Natural killer cell (primary cell): ENCODE data around the gene UGT1A10. TPM values are rescaled to one million over a fixed set of nuclear protein-coding genes. Genes with fewer than 3 reads are reported as not detected.
"Not testable (repeated sequence)": the region's sequence is repeated elsewhere in the genome, so short reads cannot be mapped to it uniquely, and the experiment has no call there.

Source experiments
- ATAC-seq, 3 donors: fragments of 150-1000 bp in 2 of 3; fragments of 200-7000 bp in 1 of 3; cut with Tn5 transposase; 1 replicate in 1 of 3; 2 replicates in 2 of 3; pipeline ENCODE4 v1.10.0; 2021; ENCODE audit warnings: mild to moderate bottlenecking in 2 of 3, moderate library complexity in 2 of 3
- DNase-seq, 2 donors: peaks; one replicate each; pipeline versions ENCODE4 v3.0.0 to v3.0.0-alpha.2; 2013 to 2021; ENCODE audit warnings: mixed read lengths in 1 of 2
- H3K27ac ChIP-seq: one replicate; pipeline ENCODE4 v1.5.1; 2013; ENCODE audit warnings: mild to moderate bottlenecking, low read length
- H3K27me3 ChIP-seq: one replicate; pipeline ENCODE4 v1.6.1; 2013; ENCODE audit warnings: low read length; ENCODE audit not compliant: control insufficient read depth, insufficient read depth
- H3K36me3 ChIP-seq: one replicate; pipeline ENCODE4 v1.6.1; 2013; ENCODE audit warnings: low read length; ENCODE audit not compliant: control insufficient read depth, insufficient read depth
- H3K4me1 ChIP-seq: one replicate; pipeline ENCODE4 v1.6.1; 2013; ENCODE audit warnings: low read length; ENCODE audit not compliant: control insufficient read depth, insufficient read depth
- H3K4me3 ChIP-seq: one replicate; pipeline ENCODE4 v1.5.1; 2013; ENCODE audit warnings: low read length
- H3K9me3 ChIP-seq: one replicate; pipeline ENCODE4 v1.6.1; 2013; ENCODE audit warnings: low read length; ENCODE audit not compliant: control insufficient read depth, insufficient read depth
- H3K27ac Mint-ChIP-seq, 2 donors: one replicate each; pipeline ENCODE4 v1.8.0; 2022; ENCODE audit warnings: mild to moderate bottlenecking in 2 of 2, mixed read lengths in 2 of 2, moderate library complexity in 1 of 2
- H3K27me3 Mint-ChIP-seq, 2 donors: one replicate each; pipeline ENCODE4 v1.8.0; 2022; ENCODE audit warnings: low read depth in 2 of 2, mixed read lengths in 2 of 2
- H3K36me3 Mint-ChIP-seq: one replicate; pipeline ENCODE4 v1.8.0; 2022; ENCODE audit warnings: mixed read lengths
- H3K4me1 Mint-ChIP-seq, 2 donors: one replicate each; pipeline ENCODE4 v1.8.0; 2022; ENCODE audit warnings: mixed read lengths in 2 of 2
- H3K4me3 Mint-ChIP-seq: one replicate; pipeline ENCODE4 v1.8.0; 2022; ENCODE audit warnings: mild to moderate bottlenecking, moderate library complexity, mixed read lengths
- H3K9me3 Mint-ChIP-seq, 2 donors: one replicate each; pipeline ENCODE4 v1.8.0; 2022; ENCODE audit warnings: mixed read lengths in 2 of 2
- WGBS: methylation state at CpG from one replicate; pipeline ENCODE4 v1.1.7; 2013; ENCODE audit warnings: missing lambda C conversion rate; ENCODE audit not compliant: insufficient coverage; 5-methylcytosine and 5-hydroxymethylcytosine counted together
- intact Hi-C: fragments of 100-400 bp; cut with micrococcal nuclease; formaldehyde crosslinking; loops from one replicate; pipeline ENCODE4 v1.14.2; 2022
- total RNA-seq, 4 donors: library from RNA; stranded (reverse); fragments of 120-200 nt in 1 of 4; gene quantifications; one replicate each; pipeline versions ENCODE4 v1.2.3 to v1.2.4, GENCODE V29; 2013 to 2022
- TF ChIP-seq, protein P1 (sequence below): fragments of 200-600 bp; IDR thresholded peaks from one replicate; pipeline ENCODE4 v1.8.0; 2022; ENCODE audit warnings: antibody characterized with exemption

UGT1A10 gene
- total RNA-seq, 3 donors from 2014 or later (not counting 1 experiment from before 2014, with no cell fraction given): not detected

DNA sequence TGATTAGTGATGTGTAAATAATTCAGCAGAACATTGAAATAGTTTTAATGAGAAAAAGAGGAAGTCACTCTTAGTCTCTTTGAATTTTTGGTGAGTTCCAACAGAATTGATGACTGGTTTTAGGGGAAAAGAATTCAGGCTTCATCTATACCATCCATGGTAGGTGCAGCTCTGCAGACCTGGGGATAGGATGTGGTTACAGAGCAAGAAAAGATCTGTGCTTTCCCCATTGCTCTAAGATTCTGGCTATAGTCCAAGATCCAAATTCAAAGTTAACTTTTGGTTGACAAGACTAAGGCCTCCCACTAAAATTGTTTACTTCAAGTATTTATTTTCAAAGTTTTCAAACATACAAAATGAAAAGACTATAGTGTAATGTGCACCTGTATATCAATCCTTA, 3.6 kb downstream of the UGT1A10 start:
- Histone ChIP-seq H3K36me3 (no peaks in the 10 kb centered on the region), H3K4me1 (no peaks in the 10 kb centered on the region), H3K4me3 (no peak overlapping the region), H3K27me3 (no peaks in the 10 kb centered on the region), H3K27ac (no peak overlapping the region), H3K9me3 (no peaks in the 10 kb centered on the region)
- Mint-ChIP-seq H3K4me3 (no peak overlapping the region), H3K4me1 (no peaks in the 10 kb centered on the region), H3K36me3 (no peaks in the 10 kb centered on the region), H3K27me3 (peaks cover 16 to 31% of the 10 kb centered on the region in 2 donors), H3K27ac (no peak overlapping the region), H3K9me3 (no peaks in the 10 kb centered on the region)
- TF ChIP-seq, protein P1, sequence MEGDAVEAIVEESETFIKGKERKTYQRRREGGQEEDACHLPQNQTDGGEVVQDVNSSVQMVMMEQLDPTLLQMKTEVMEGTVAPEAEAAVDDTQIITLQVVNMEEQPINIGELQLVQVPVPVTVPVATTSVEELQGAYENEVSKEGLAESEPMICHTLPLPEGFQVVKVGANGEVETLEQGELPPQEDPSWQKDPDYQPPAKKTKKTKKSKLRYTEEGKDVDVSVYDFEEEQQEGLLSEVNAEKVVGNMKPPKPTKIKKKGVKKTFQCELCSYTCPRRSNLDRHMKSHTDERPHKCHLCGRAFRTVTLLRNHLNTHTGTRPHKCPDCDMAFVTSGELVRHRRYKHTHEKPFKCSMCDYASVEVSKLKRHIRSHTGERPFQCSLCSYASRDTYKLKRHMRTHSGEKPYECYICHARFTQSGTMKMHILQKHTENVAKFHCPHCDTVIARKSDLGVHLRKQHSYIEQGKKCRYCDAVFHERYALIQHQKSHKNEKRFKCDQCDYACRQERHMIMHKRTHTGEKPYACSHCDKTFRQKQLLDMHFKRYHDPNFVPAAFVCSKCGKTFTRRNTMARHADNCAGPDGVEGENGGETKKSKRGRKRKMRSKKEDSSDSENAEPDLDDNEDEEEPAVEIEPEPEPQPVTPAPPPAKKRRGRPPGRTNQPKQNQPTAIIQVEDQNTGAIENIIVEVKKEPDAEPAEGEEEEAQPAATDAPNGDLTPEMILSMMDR: no peak
- intact Hi-C loops: no loop called here
- ATAC-seq (no peak), DNase-seq (peak in 1 of 2 donors; percentile 25)

DNA sequence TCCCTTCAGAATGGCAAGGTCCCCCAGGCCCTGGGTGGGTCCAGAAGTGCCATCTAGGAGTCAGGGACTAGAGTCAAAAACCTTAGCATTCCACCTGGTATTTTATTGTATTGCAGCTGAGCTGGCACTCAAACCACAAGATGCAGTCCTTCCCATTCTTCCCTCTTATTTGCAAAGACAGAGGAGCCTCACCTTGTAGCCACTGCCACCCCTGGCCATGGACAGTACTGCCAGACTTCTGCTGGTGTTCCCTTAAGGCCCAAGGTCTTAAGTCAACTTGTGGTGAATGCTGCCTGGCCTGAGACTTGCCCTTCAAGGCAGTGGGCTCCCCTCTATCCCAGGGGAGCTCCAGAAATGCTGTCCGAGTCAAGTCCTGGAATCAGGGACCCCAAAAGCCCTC, 6.9 kb downstream of the UGT1A10 start:
- Mint-ChIP-seq H3K4me3 (no peak overlapping the region), H3K36me3 (peaks cover 9% of the 10 kb centered on the region), H3K4me1 (peaks cover 0 to 16% of the 10 kb centered on the region in 2 donors), H3K27ac (no peak overlapping the region), H3K27me3 (peaks cover 8 to 12% of the 10 kb centered on the region in 2 donors), H3K9me3 (peaks cover 0 to 5% of the 10 kb centered on the region in 2 donors)
- TF ChIP-seq, protein P1: no peak
- intact Hi-C loops: no loop called here
- no peak for DNase-seq
- no peak overlapping the region for H3K27ac ChIP-seq
- ATAC-seq: no peak
- no peaks in the 10 kb centered on the region for H3K36me3 ChIP-seq
- peaks cover 7% of the 10 kb centered on the region for H3K9me3 ChIP-seq
- 88% methylated on average over 1 of the region's 1 CpG for WGBS
- H3K4me1 ChIP-seq: no peaks in the 10 kb centered on the region
- no peak overlapping the region for H3K4me3 ChIP-seq
- H3K27me3 ChIP-seq: no peaks in the 10 kb centered on the region

DNA sequence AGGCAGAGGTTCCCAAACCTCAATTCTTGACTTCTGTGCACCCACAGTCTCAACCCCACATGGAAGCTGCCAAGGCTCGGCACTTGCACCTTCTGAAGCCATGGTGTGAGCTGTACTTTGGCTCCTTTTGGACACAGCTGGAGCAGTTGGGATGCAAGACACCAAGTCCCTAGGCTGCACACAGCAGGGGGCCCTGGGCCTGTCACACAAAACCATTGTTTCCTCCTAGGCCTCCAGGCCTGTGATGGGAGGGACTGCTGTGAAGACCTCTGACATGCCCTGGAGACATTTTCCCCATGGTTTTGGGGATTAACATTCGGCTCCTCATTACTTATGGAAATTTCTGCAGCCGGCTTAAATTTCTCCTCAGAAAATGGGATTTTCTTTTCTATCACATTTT, 9.8 kb downstream of the UGT1A10 start:
- H3K4me1 Mint-ChIP-seq: peaks cover 0 to 16% of the 10 kb centered on the region in 2 donors
- H3K4me3 Mint-ChIP-seq, H3K27ac Mint-ChIP-seq, intact Hi-C loops, H3K36me3 Mint-ChIP-seq, H3K4me1 ChIP-seq, DNase-seq, H3K4me3 ChIP-seq, ATAC-seq, H3K9me3 ChIP-seq, H3K9me3 Mint-ChIP-seq, H3K36me3 ChIP-seq, H3K27me3 ChIP-seq, H3K27ac ChIP-seq: not testable (repeated sequence)
- peaks cover 8 to 12% of the 10 kb centered on the region in 2 donors for H3K27me3 Mint-ChIP-seq
- WGBS: 88% methylated on average over 3 of the region's 3 CpGs

DNA sequence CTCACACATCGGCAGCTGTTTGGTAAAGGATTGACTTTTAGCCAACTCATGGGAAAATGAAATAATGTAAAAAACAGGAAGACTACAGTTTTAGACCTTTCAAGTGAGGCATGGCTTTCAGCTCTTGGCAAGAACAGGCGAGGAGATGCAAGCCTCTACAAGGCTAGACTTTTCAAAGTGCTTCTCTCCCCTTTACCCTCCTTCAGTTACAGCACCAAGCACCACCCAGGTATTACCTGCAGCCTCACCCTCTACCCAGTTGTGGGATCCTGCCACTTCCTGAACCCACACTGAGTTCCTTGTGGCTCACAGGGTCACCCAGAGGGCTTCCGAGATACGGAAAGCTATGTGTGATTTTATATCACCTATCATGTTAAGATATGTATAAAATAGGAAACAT, 14.7 kb downstream of the UGT1A10 start:
- Mint-ChIP-seq H3K27ac (no peak overlapping the region), H3K4me1 (peaks cover 11 to 32% of the 10 kb centered on the region in 2 donors), H3K36me3 (peaks cover 9% of the 10 kb centered on the region), H3K4me3 (no peak overlapping the region), H3K27me3 (peaks cover 0 to 4% of the 10 kb centered on the region in 2 donors), H3K9me3 (peaks cover 0 to 5% of the 10 kb centered on the region in 2 donors)
- intact Hi-C loops: no loop called here
- Histone ChIP-seq H3K36me3 (no peaks in the 10 kb centered on the region), H3K4me3 (no peak overlapping the region), H3K9me3 (peaks cover 2% of the 10 kb centered on the region), H3K27ac (no peak overlapping the region), H3K27me3 (no peaks in the 10 kb centered on the region), H3K4me1 (peaks cover 10% of the 10 kb centered on the region)
- WGBS: 82% methylated on average over 2 of the region's 4 CpGs
- ATAC-seq (no peak), DNase-seq (no peak)
- TF ChIP-seq, protein P1: no peak
